Measurements from ENCODE around the gene ASB2.

DNA sequence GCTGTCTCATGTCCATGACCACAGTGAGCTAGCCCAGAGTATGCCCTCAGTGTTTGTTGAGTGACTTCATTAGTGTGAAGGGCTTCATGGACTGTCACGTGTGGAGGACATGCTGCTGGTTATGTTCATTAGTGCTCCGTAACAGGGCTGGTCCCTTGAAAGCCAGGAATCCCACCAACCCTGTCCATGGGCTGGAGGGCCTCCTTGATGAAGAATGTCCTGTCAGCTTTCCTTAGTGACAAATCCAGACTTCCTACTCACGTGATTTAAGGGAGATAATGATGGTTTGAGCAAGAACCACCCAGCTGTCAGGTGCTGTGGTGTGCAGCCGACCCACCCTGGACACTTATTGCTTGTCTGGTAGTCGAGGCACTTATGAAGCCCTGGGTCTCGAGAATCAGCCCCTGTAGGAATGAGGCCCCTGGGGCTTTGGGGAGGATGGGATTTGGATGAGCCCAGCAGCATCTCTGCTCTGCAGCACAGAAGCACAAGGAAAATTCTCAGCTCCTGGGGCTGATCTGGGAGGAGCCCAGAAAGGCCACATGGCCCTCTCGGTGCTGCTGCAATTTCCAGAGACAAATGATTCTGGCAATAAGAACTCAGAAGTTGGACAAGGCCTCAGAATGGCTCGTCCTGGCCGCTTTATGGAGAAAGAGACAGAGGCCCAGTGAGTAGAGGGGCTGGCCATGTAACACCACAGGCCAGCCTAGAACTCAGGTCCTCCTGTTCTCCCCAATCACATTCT lies 86.5 kb downstream of the ASB2 start:
- TF ChIP-seq MED1 (CRISPR knock-in tag; IDR thresholded peaks at IDR 0.05) (no peak), ZKSCAN8 (CRISPR knock-in tag; IDR thresholded peaks at IDR 0.05; ENCODE audit: borderline replicate concordance) (no peak), CBX5 (CRISPR knock-in tag; IDR thresholded peaks at IDR 0.05; ENCODE audit: borderline replicate concordance) (no peak), NFATC3 (CRISPR knock-in tag; IDR thresholded peaks at IDR 0.05) (no peak)
- TF ChIP-seq, protein P1, sequence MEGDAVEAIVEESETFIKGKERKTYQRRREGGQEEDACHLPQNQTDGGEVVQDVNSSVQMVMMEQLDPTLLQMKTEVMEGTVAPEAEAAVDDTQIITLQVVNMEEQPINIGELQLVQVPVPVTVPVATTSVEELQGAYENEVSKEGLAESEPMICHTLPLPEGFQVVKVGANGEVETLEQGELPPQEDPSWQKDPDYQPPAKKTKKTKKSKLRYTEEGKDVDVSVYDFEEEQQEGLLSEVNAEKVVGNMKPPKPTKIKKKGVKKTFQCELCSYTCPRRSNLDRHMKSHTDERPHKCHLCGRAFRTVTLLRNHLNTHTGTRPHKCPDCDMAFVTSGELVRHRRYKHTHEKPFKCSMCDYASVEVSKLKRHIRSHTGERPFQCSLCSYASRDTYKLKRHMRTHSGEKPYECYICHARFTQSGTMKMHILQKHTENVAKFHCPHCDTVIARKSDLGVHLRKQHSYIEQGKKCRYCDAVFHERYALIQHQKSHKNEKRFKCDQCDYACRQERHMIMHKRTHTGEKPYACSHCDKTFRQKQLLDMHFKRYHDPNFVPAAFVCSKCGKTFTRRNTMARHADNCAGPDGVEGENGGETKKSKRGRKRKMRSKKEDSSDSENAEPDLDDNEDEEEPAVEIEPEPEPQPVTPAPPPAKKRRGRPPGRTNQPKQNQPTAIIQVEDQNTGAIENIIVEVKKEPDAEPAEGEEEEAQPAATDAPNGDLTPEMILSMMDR (CRISPR knock-in tag; IDR thresholded peaks at IDR 0.05), result no peak
- TF ChIP-seq, protein P2, sequence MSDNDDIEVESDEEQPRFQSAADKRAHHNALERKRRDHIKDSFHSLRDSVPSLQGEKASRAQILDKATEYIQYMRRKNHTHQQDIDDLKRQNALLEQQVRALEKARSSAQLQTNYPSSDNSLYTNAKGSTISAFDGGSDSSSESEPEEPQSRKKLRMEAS (IDR thresholded peaks at IDR 0.05), result no peak
